SK-N-SH (cell line): ENCODE measurements around the gene OSGIN1. TPM values are rescaled to one million over a fixed set of nuclear protein-coding genes. Genes with fewer than 3 reads are reported as not detected.

Experiments
- CTCF ChIA-PET: fragments of 300-600, 350-600 bp; formaldehyde crosslinking; extraction: SDS; loops from one replicate; lab custom pipeline; 2021; lab: Yijun Ruan, JAX
- POLR2A ChIA-PET: fragments of 350-600 bp; sonication (Branson Sonifier 250); formaldehyde crosslinking; extraction: SDS; loops from one replicate; lab custom pipeline; 2020; ENCODE audit warnings: antibody characterized with exemption, inconsistent platforms; lab: Yijun Ruan, JAX
- DNase-seq: peaks from one replicate; pipeline ENCODE4 v3.0.0; 2012
- H2AFZ ChIP-seq: fragments of 200-600 bp; sonication (generic); 2 replicates; pipeline ENCODE4 v1.8.1; 2016; ENCODE audit warnings: antibody characterized with exemption, mild to moderate bottlenecking, low read depth
- H3F3A ChIP-seq: fragments of 200-600 bp; sonication (generic); replicated peaks from 2 replicates; pipeline ENCODE3; 2016; ENCODE audit warnings: antibody characterized with exemption, mild to moderate bottlenecking; ENCODE audit not compliant: insufficient read depth
- H3K27ac ChIP-seq, 2 experiments: fragments of 200-500 bp in 1 of 2; fragments of 200-600 bp in 1 of 2; sonication (Bioruptor generic) in 1 of 2; sonication (generic), shearing (Covaris generic) in 1 of 2; 2 replicates each; pipeline versions ENCODE4 v1.5.1 to v1.6.1; 2014 to 2016; ENCODE audit warnings: low read depth in 2 of 2, inconsistent platforms in 1 of 2, low read length in 1 of 2, mild to moderate bottlenecking in 1 of 2, mixed read lengths in 1 of 2
- H3K27me3 ChIP-seq: fragments of 200-600 bp; sonication (generic), shearing (Covaris generic); 2 replicates; pipeline ENCODE4 v1.6.1; 2016; ENCODE audit warnings: mixed run types; ENCODE audit not compliant: insufficient read depth
- H3K36me3 ChIP-seq, 2 experiments: fragments of 200-500 bp in 1 of 2; fragments of 200-600 bp in 1 of 2; sonication (Bioruptor generic) in 1 of 2; sonication (generic) in 1 of 2; replicated peaks in 1 of 2; 2 replicates each; pipeline versions ENCODE3 to v1.5.1; 2014 to 2016; ENCODE audit warnings: low read length in 1 of 2, mild to moderate bottlenecking in 1 of 2; ENCODE audit not compliant: insufficient read depth in 2 of 2, control insufficient read depth in 1 of 2
- H3K4me1 ChIP-seq, 2 experiments: fragments of 200-500 bp in 1 of 2; fragments of 200-600 bp in 1 of 2; sonication (Bioruptor generic) in 1 of 2; sonication (generic), shearing (Covaris generic) in 1 of 2; 2 replicates each; pipeline versions ENCODE4 v1.5.1 to v1.6.1; 2014 to 2016; ENCODE audit warnings: low read depth in 1 of 2, low read length in 1 of 2, mixed run types in 1 of 2; ENCODE audit not compliant: insufficient read depth in 2 of 2, control insufficient read depth in 1 of 2
- H3K4me2 ChIP-seq: fragments of 200-600 bp; sonication (generic), shearing (Covaris generic); 2 replicates; pipeline ENCODE4 v1.6.1; 2017; ENCODE audit warnings: mixed run types
- H3K4me3 ChIP-seq, 2 experiments: fragments of 200-500 bp in 1 of 2; fragments of 200-600 bp in 1 of 2; sonication (Bioruptor generic) in 1 of 2; sonication (generic), shearing (Covaris generic) in 1 of 2; 2 replicates each; pipeline versions ENCODE4 v1.5.1 to v1.8.1; 2014 to 2016; ENCODE audit warnings: low read depth in 2 of 2, inconsistent platforms in 1 of 2, low read length in 1 of 2, mild to moderate bottlenecking in 1 of 2, mixed read lengths in 1 of 2, moderate library complexity in 1 of 2
- H3K79me2 ChIP-seq: fragments of 200-600 bp; sonication (generic); 2 replicates; pipeline ENCODE4 v1.8.1; 2017; ENCODE audit warnings: mild to moderate bottlenecking; ENCODE audit not compliant: insufficient read depth
- H3K9ac ChIP-seq: fragments of 200-600 bp; sonication (generic); 2 replicates; pipeline ENCODE4 v1.6.1; 2017; ENCODE audit warnings: mixed run types
- H3K9me2 ChIP-seq: fragments of 200-600 bp; sonication (generic); 2 replicates; pipeline ENCODE4 v1.6.1; 2017; ENCODE audit warnings: mixed run types
- H3K9me3 ChIP-seq: fragments of 200-600 bp; sonication (generic); 2 replicates; pipeline ENCODE4 v1.6.1; 2017; ENCODE audit warnings: mixed run types, mild to moderate bottlenecking, moderate library complexity
- H4K20me1 ChIP-seq: fragments of 200-600 bp; sonication (generic); 2 replicates; pipeline ENCODE4 v1.6.1; 2017; ENCODE audit warnings: mild to moderate bottlenecking, mixed run types; ENCODE audit not compliant: insufficient read depth
- CHD2 ChIP-seq: fragments of 150-350 bp; IDR thresholded peaks from 2 replicates; pipeline ENCODE4 v1.6.1; 2018; ENCODE audit warnings: low read length; ENCODE audit not compliant: partially characterized antibody
- FOXM1 ChIP-seq: IDR thresholded peaks from 2 replicates; pipeline ENCODE4 v1.4.0; 2012; ENCODE audit warnings: low read depth, mild to moderate bottlenecking
- GABPA ChIP-seq: IDR thresholded peaks from 2 replicates; pipeline ENCODE4 v1.4.0; 2012; ENCODE audit warnings: low read depth, mild to moderate bottlenecking
- MXI1 ChIP-seq: IDR thresholded peaks from 2 replicates; pipeline ENCODE4 v1.6.1; 2012; ENCODE audit warnings: mild to moderate bottlenecking, low read depth, low read length, improper control_type of control experiment
- NFIC ChIP-seq: IDR thresholded peaks from 2 replicates; pipeline ENCODE4 v1.4.0; 2012; ENCODE audit warnings: borderline replicate concordance
- PBX3 ChIP-seq: IDR thresholded peaks from 2 replicates; pipeline ENCODE4; 2012
- RCOR1 ChIP-seq: fragments of 150-350 bp; IDR thresholded peaks from 2 replicates; pipeline ENCODE4 v1.6.1; 2017; ENCODE audit warnings: antibody characterized with exemption, low read length
- REST ChIP-seq: IDR thresholded peaks from 2 replicates; pipeline ENCODE4 v1.6.1; 2012; ENCODE audit warnings: mild to moderate bottlenecking, low read depth, low read length, moderate library complexity
- RXRA ChIP-seq: IDR thresholded peaks from 2 replicates; pipeline ENCODE4 v1.4.0; 2012; ENCODE audit warnings: low read depth, mild to moderate bottlenecking, borderline replicate concordance
- SMC3 ChIP-seq: IDR thresholded peaks from 2 replicates; pipeline ENCODE4 v1.6.1; 2012; ENCODE audit warnings: low read depth, low read length, improper control_type of control experiment
- TAF1 ChIP-seq: IDR thresholded peaks from 2 replicates; pipeline ENCODE4 v1.6.1; 2012; ENCODE audit warnings: low read depth, mild to moderate bottlenecking, low read length, moderate library complexity, borderline replicate concordance
- TCF12 ChIP-seq: IDR thresholded peaks from 2 replicates; pipeline ENCODE4 v1.4.0; 2012
- TEAD4 ChIP-seq: IDR thresholded peaks from 2 replicates; pipeline ENCODE4 v1.4.0; 2012; ENCODE audit warnings: mild to moderate bottlenecking, borderline replicate concordance; ENCODE audit not compliant: insufficient read depth
- USF1 ChIP-seq: IDR thresholded peaks from 2 replicates; pipeline ENCODE4 v1.4.0; 2012; ENCODE audit warnings: low read depth, borderline replicate concordance
- YY1 ChIP-seq: IDR thresholded peaks from 2 replicates; pipeline ENCODE4 v1.4.0; 2012; ENCODE audit warnings: low read depth, mild to moderate bottlenecking
- ZBTB33 ChIP-seq: IDR thresholded peaks from 2 replicates; pipeline ENCODE4 v1.4.0; 2012; ENCODE audit warnings: low read depth, borderline replicate concordance
- WGBS: methylation state at CpG from one replicate; pipeline ENCODE4 v1.1.6; 2017; ENCODE audit warnings: low lambda C conversion rate; 5-methylcytosine and 5-hydroxymethylcytosine counted together
- polyA plus RNA-seq, 3 experiments: library from polyadenylated mRNA; depleted of rRNA; stranded (reverse); fragments of >200 nt; gene quantifications; 2 replicates each; pipeline ENCODE4 v1.2.3, GENCODE V29; 2012
- TF ChIP-seq, protein P1 (sequence below): IDR thresholded peaks from 2 replicates; pipeline ENCODE4 v1.4.0; 2012; ENCODE audit warnings: low read depth
- TF ChIP-seq, protein P2 (sequence below): fragments of 200-600 bp; sonication (generic); IDR thresholded peaks from 2 replicates; pipeline ENCODE4 v1.6.1; 2017; ENCODE audit warnings: antibody characterized with exemption, mild to moderate bottlenecking, moderate library complexity

The OSGIN1 gene
- polyA plus RNA-seq, 1 of the 3 experiments (the other 2 are of a cell fraction) = 4.8 TPM

- no peaks in the 10 kb centered on the region for H3K79me2 ChIP-seq
- DNase-seq = no peak
- CTCF ChIA-PET = interaction anchor here (0.9 to 5.3 kb wide), 6 partner anchors 13 to 94 kb away, joined by 3 to 28 read pairs (median 4); partner anchors contain the start of gene SLC38A8
- H3K4me2 ChIP-seq = no peak overlapping the region
- WGBS = 84% methylated on average over 11 of the region's 27 CpGs
- H3K9me2 ChIP-seq = no peaks in the 10 kb centered on the region
- H3K4me3 ChIP-seq = no peak overlapping the region
- H3K4me1 ChIP-seq = no peaks in the 10 kb centered on the region
- no peaks in the 10 kb centered on the region for H3K36me3 ChIP-seq
- no peaks in the 10 kb centered on the region for H3F3A ChIP-seq
- H3K9me3 ChIP-seq = no peaks in the 10 kb centered on the region
- H3K9ac ChIP-seq = no peak overlapping the region
- no peaks in the 10 kb centered on the region for H3K27me3 ChIP-seq
- H2AFZ ChIP-seq = no peak overlapping the region
- no peaks in the 10 kb centered on the region for H4K20me1 ChIP-seq
- POLR2A ChIA-PET = no interaction called here
- H3K27ac ChIP-seq = no peak overlapping the region
- TF ChIP-seq FOXM1 (no peak), TCF12 (no peak), GABPA (no peak), ZBTB33 (no peak), CHD2 (no peak), USF1 (no peak), MXI1 (no peak), TAF1 (no peak), REST (no peak), RXRA (no peak), NFIC (no peak), PBX3 (no peak), YY1 (no peak), TEAD4 (no peak), RCOR1 (no peak), SMC3 (no peak)
- TF ChIP-seq, protein P1, sequence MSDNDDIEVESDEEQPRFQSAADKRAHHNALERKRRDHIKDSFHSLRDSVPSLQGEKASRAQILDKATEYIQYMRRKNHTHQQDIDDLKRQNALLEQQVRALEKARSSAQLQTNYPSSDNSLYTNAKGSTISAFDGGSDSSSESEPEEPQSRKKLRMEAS = no peak
- TF ChIP-seq, protein P2, sequence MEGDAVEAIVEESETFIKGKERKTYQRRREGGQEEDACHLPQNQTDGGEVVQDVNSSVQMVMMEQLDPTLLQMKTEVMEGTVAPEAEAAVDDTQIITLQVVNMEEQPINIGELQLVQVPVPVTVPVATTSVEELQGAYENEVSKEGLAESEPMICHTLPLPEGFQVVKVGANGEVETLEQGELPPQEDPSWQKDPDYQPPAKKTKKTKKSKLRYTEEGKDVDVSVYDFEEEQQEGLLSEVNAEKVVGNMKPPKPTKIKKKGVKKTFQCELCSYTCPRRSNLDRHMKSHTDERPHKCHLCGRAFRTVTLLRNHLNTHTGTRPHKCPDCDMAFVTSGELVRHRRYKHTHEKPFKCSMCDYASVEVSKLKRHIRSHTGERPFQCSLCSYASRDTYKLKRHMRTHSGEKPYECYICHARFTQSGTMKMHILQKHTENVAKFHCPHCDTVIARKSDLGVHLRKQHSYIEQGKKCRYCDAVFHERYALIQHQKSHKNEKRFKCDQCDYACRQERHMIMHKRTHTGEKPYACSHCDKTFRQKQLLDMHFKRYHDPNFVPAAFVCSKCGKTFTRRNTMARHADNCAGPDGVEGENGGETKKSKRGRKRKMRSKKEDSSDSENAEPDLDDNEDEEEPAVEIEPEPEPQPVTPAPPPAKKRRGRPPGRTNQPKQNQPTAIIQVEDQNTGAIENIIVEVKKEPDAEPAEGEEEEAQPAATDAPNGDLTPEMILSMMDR = no peak
Measured at GRCh38 chr16:83971165-83972130, 18.4 kb downstream of the OSGIN1 start.
